DND-41 (cell line): ENCODE measurements around the gene YIPF1.
A peak's percentile ranks its signal among the peaks of the same experiment; 100 is the strongest.

Source experiments
- ATAC-seq: fragments of 200-7000 bp; cut with Tn5 transposase; 3 replicates; pipeline ENCODE4 v1.9.1; 2021; ENCODE audit warnings: low read depth; ENCODE audit not compliant: insufficient read depth
- DNase-seq: peaks from one replicate; pipeline ENCODE4 v3.0.0-alpha.2; 2020
- H2AFZ ChIP-seq: 2 replicates; pipeline ENCODE4 v1.6.0; 2012; ENCODE audit warnings: low read depth, low read length
- H3K27ac ChIP-seq: 2 replicates; pipeline ENCODE4 v1.5.1; 2012; ENCODE audit warnings: low read length, inconsistent platforms
- H3K27me3 ChIP-seq: fragments of 200-600 bp; sonication (generic); 2 replicates; pipeline ENCODE4 v1.6.0; 2012; ENCODE audit warnings: low read length, mild to moderate bottlenecking, inconsistent platforms; ENCODE audit not compliant: insufficient read depth, poor library complexity
- H3K36me3 ChIP-seq: 2 replicates; pipeline ENCODE4 v1.5.1; 2012; ENCODE audit warnings: low read length, inconsistent platforms; ENCODE audit not compliant: insufficient read depth
- H3K4me1 ChIP-seq: 2 replicates; pipeline ENCODE4 v1.5.1; 2012; ENCODE audit warnings: mild to moderate bottlenecking, low read length; ENCODE audit not compliant: insufficient read depth
- H3K4me2 ChIP-seq: 2 replicates; pipeline ENCODE4 v1.6.0; 2012; ENCODE audit warnings: mild to moderate bottlenecking, moderate library complexity, low read length, inconsistent platforms; ENCODE audit not compliant: insufficient read depth
- H3K4me3 ChIP-seq, 2 experiments: fragments of 200-600 bp in 1 of 2; shearing (Covaris generic) in 1 of 2; 2 replicates each; pipeline ENCODE4 v1.5.1; 2012 to 2016; ENCODE audit warnings: inconsistent platforms in 2 of 2, low read length in 2 of 2, mild to moderate bottlenecking in 2 of 2, low read depth in 1 of 2, moderate library complexity in 1 of 2
- H3K79me2 ChIP-seq: 2 replicates; pipeline ENCODE4 v1.6.0; 2012; ENCODE audit warnings: low read length, inconsistent platforms; ENCODE audit not compliant: insufficient read depth
- H3K9ac ChIP-seq: 2 replicates; pipeline ENCODE4 v1.6.0; 2012; ENCODE audit warnings: low read depth, mild to moderate bottlenecking, inconsistent platforms, low read length, moderate library complexity
- H3K9me3 ChIP-seq: 2 replicates; pipeline ENCODE4 v1.5.1; 2012; ENCODE audit warnings: low read length, moderate library complexity, mild to moderate bottlenecking, inconsistent platforms; ENCODE audit not compliant: insufficient read depth, severe bottlenecking
- H4K20me1 ChIP-seq: 2 replicates; pipeline ENCODE4 v1.6.0; 2012; ENCODE audit warnings: low read length; ENCODE audit not compliant: insufficient read depth
- EZH2 ChIP-seq: IDR thresholded peaks from 3 replicates; pipeline ENCODE4 v1.6.1; 2012; ENCODE audit warnings: borderline replicate concordance, low read depth, mild to moderate bottlenecking, moderate library complexity, low read length, inconsistent platforms; ENCODE audit not compliant: severe bottlenecking
- TF ChIP-seq, protein P1 (sequence below): IDR thresholded peaks from 2 replicates; pipeline ENCODE4 v1.5.1; 2012; ENCODE audit warnings: borderline replicate concordance, low read length, moderate library complexity, mild to moderate bottlenecking; ENCODE audit not compliant: poor library complexity, severe bottlenecking; ENCODE audit errors: extremely low read depth

The YIPF1 gene

DNA sequence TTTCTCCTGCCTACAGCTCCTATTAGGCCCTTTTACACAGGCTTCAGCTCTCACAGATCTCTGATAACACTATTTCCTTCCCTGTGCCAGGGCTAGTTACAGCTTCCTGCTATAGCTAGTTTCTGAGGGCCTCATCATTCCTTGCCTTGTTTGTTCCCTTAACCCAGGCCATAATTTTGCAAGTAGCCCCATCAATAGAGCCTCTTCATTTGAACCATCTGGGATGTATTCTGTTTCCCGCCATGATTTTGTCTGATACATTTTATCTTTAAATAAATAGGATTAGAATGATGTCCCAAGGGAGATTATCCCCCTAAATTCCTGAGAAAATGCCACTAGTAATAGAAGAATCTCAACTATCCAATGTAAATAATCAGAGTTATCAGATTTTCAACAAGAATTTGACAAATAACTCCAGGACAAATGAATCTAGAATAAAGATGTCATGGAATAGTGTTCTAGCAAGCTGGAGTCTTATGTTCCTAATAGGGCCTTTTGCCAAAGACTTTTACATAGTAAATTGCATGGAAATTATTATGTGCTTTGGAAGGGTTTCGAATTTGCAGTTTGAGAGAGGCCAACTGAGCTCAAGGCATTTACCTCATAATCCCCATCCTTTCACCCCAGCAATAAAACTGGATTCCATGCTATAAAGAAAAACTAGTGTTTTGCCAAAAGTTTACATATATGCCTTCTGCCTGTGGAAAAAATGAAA is 39.8 kb upstream of the YIPF1 start:
- peaks cover 5% of the 10 kb centered on the region; the same call in 1 of the 2 replicates for H3K79me2 ChIP-seq
- no peak for DNase-seq
- no peak overlapping the region for H3K9ac ChIP-seq
- no peak overlapping the region for H3K27ac ChIP-seq
- no peak overlapping the region for H2AFZ ChIP-seq
- no peaks in the 10 kb centered on the region for H3K27me3 ChIP-seq
- peaks cover 4% of the 10 kb centered on the region for H3K9me3 ChIP-seq
- TF ChIP-seq, protein P1, sequence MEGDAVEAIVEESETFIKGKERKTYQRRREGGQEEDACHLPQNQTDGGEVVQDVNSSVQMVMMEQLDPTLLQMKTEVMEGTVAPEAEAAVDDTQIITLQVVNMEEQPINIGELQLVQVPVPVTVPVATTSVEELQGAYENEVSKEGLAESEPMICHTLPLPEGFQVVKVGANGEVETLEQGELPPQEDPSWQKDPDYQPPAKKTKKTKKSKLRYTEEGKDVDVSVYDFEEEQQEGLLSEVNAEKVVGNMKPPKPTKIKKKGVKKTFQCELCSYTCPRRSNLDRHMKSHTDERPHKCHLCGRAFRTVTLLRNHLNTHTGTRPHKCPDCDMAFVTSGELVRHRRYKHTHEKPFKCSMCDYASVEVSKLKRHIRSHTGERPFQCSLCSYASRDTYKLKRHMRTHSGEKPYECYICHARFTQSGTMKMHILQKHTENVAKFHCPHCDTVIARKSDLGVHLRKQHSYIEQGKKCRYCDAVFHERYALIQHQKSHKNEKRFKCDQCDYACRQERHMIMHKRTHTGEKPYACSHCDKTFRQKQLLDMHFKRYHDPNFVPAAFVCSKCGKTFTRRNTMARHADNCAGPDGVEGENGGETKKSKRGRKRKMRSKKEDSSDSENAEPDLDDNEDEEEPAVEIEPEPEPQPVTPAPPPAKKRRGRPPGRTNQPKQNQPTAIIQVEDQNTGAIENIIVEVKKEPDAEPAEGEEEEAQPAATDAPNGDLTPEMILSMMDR, result no peak
- TF ChIP-seq EZH2, result no peak
- no peak for ATAC-seq
- H3K4me2 ChIP-seq, result no peak overlapping the region
- H3K4me1 ChIP-seq, result no peaks in the 10 kb centered on the region
- no peak overlapping the region for H3K4me3 ChIP-seq
- peaks cover 58% of the 10 kb centered on the region for H3K36me3 ChIP-seq
- no peaks in the 10 kb centered on the region for H4K20me1 ChIP-seq

GRCh38 chr1:53927376-53927881 is 37.8 kb upstream of the YIPF1 start:
- Histone ChIP-seq H3K9ac (no peak overlapping the region), H3K36me3 (peaks cover 65% of the 10 kb centered on the region), H3K27me3 (no peaks in the 10 kb centered on the region), H3K79me2 (0 out of 2 replicates have a peak, but pooled peaks cover under 1% of the 10 kb centered on the region), H3K9me3 (no peaks in the 10 kb centered on the region), H3K27ac (no peak overlapping the region), H4K20me1 (no peaks in the 10 kb centered on the region), H3K4me3 (no peak overlapping the region), H3K4me2 (no peak overlapping the region), H2AFZ (no peak overlapping the region), H3K4me1 (no peaks in the 10 kb centered on the region)
- no peak for DNase-seq
- no peak for ATAC-seq
- TF ChIP-seq, protein P1, result no peak
- TF ChIP-seq EZH2, result no peak

- Histone ChIP-seq H3K79me2 (no peaks in the 10 kb centered on the region), H3K27ac (0 out of 2 replicates have a peak overlapping the region, but pooled peaks have one; percentile 9), H3K4me2 (no peak overlapping the region), H3K9ac (no peak overlapping the region), H3K27me3 (no peaks in the 10 kb centered on the region), H4K20me1 (no peaks in the 10 kb centered on the region), H3K4me3 (no peak overlapping the region), H2AFZ (no peak overlapping the region), H3K36me3 (peaks cover 47% of the 10 kb centered on the region), H3K4me1 (peaks cover 4% of the 10 kb centered on the region; the same call in 1 of the 2 replicates), H3K9me3 (no peaks in the 10 kb centered on the region)
- no peak for TF ChIP-seq EZH2
- TF ChIP-seq, protein P1, result no peak
- ATAC-seq, result peak; percentile 76
- peak; percentile 20 for DNase-seq
These were observed 30.1 kb upstream of the YIPF1 start for GRCh38 chr1:53919675-53920066.
